Measurements from ENCODE around the gene RAB14.

RAB14 gene

GRCh38 chr9:121138561-121138960 lies 63.1 kb downstream of the RAB14 start:
- no peak for TF ChIP-seq SPI1 (IDR thresholded peaks at IDR 0.05; ENCODE audit: borderline replicate concordance, low read depth)
- TF ChIP-seq POLR2AphosphoS5 (IDR thresholded peaks at IDR 0.05; ENCODE audit: low read depth) = no peak
- TF ChIP-seq CTCF (IDR thresholded peaks at IDR 0.05; ENCODE audit: insufficient read depth, low read length) = no peak
- TF ChIP-seq GABPA (IDR thresholded peaks at IDR 0.05; ENCODE audit: low read depth) = no peak
- TF ChIP-seq REST (IDR thresholded peaks at IDR 0.05; ENCODE audit: insufficient replicate concordance, low read depth) = no peak

GRCh38 chr9:121135642-121136041 lies 66.0 kb downstream of the RAB14 start:
- Histone ChIP-seq H3K27ac (replicated peaks) (no peak overlapping the region), H3K27me3 (ENCODE audit: insufficient read depth, poor library complexity, severe bottlenecking) (no peaks in the 10 kb centered on the region), H3K4me3 (replicated peaks; ENCODE audit: insufficient read depth, low read length) (no peak overlapping the region)
- DNase-seq (ENCODE audit: low read depth in 1 of 2, low spot score in 1 of 2) = no peak
- TF ChIP-seq SPI1 (IDR thresholded peaks at IDR 0.05; ENCODE audit: borderline replicate concordance, low read depth) (no peak), GABPA (IDR thresholded peaks at IDR 0.05; ENCODE audit: low read depth) (no peak), REST (IDR thresholded peaks at IDR 0.05; ENCODE audit: insufficient replicate concordance, low read depth) (no peak), CTCF (IDR thresholded peaks at IDR 0.05; ENCODE audit: insufficient read depth, low read length) (no peak), POLR2AphosphoS5 (IDR thresholded peaks at IDR 0.05; ENCODE audit: low read depth) (no peak)

More at GRCh38 chr9:121138561-121138960, 63.1 kb downstream of the RAB14 start:
- DNase-seq (ENCODE audit: low read depth in 1 of 2, low spot score in 1 of 2) = no peak
- Histone ChIP-seq H3K27me3 (ENCODE audit: insufficient read depth, poor library complexity, severe bottlenecking) (no peaks in the 10 kb centered on the region), H3K27ac (replicated peaks) (no peak overlapping the region), H3K4me3 (replicated peaks; ENCODE audit: insufficient read depth, low read length) (no peak overlapping the region)

- no peak for TF ChIP-seq REST (IDR thresholded peaks at IDR 0.05; ENCODE audit: insufficient replicate concordance, low read depth)
- DNase-seq (ENCODE audit: low read depth in 1 of 2, low spot score in 1 of 2) = no peak
These were observed 68.4 kb downstream of the RAB14 start for GRCh38 chr9:121133104-121133816.

More at GRCh38 chr9:121133104-121133816, 68.4 kb downstream of the RAB14 start:
- H3K27ac ChIP-seq (replicated peaks) = no peak overlapping the region
- H3K4me3 ChIP-seq (replicated peaks; ENCODE audit: insufficient read depth, low read length) = no peak overlapping the region
- H3K27me3 ChIP-seq (ENCODE audit: insufficient read depth, poor library complexity, severe bottlenecking) = no peaks in the 10 kb centered on the region

All from HL-60 (cell line).